Daoy (cell line): ENCODE measurements around the gene PEX14. TPM values are rescaled to one million over a fixed set of nuclear protein-coding genes. Genes with fewer than 3 reads are reported as not detected.
"Not testable (repeated sequence)": the region's sequence is repeated elsewhere in the genome, so short reads cannot be mapped to it uniquely, and the experiment has no call there.

Source experiments
- DNase-seq: peaks from one replicate; pipeline ENCODE4 v3.0.0-alpha.2; 2015; ENCODE audit warnings: low read depth
- total RNA-seq: library from RNA; depleted of rRNA; stranded (reverse); fragments of >200 nt; shearing (Covaris generic); gene quantifications from 2 replicates; pipeline ENCODE4 v1.2.3, GENCODE V29; 2014

PEX14 gene
- total RNA-seq, 1 experiment from 2014 or later, result 22.6 TPM

DNA sequence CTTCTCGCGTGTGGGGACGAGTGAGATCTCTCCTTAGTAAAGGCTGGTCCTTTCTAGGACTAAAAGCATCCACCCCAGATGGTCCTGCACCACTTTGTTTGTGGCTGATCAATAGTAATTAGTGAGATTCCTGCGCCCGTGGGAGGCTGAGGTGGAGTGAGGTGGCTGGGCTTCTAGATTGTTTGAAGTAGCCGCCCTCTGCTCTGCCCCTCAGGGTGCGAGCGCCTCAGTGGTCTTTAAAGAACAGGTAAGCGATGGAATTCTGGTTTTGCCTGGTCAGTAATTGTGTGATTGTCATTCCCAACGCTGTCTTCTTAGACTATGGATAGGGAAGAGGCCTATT, 20.7 kb downstream of the PEX14 start:
- no peak for DNase-seq

GRCh38 chr1:10495952-10496351, 21.2 kb downstream of the PEX14 start:
- no peak for DNase-seq

DNA sequence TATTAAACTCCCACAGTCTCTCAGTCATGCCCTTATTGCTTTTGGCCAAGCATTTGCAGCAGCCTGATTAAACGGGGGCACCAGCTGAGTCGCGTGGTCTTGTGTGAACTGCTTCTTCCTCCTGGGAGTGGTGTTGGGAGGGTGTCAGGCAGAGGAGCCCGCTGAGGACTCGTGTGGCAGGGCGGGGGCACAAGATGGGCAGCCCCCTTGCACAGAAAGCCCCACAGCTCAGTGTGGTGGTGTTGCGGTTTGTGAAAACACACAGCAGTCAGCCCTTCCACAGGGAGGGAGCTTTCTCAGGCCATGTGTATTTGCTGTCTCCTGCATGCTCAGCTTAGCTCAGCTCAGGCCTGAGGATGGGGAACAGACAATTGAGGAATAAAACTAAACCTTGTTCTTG, 22.4 kb downstream of the PEX14 start:
- no peak for DNase-seq

- DNase-seq, result no peak
These were observed 23.5 kb downstream of the PEX14 start for GRCh38 chr1:10498231-10498630.

- no peak for DNase-seq
These were observed 27.5 kb downstream of the PEX14 start for GRCh38 chr1:10502206-10502605.

- DNase-seq, result no peak
These were observed 29.5 kb downstream of the PEX14 start for GRCh38 chr1:10504249-10504648.

GRCh38 chr1:10506046-10506676, 31.4 kb downstream of the PEX14 start:
- not testable (repeated sequence) for DNase-seq

- DNase-seq, result no peak
These were observed 31.9 kb downstream of the PEX14 start for GRCh38 chr1:10506677-10507047.

GRCh38 chr1:10507111-10507879, 32.5 kb downstream of the PEX14 start:
- DNase-seq, result peak; percentile 72

- DNase-seq, result peak; percentile 53
These were observed 33.8 kb downstream of the PEX14 start for GRCh38 chr1:10508511-10508951.

DNA sequence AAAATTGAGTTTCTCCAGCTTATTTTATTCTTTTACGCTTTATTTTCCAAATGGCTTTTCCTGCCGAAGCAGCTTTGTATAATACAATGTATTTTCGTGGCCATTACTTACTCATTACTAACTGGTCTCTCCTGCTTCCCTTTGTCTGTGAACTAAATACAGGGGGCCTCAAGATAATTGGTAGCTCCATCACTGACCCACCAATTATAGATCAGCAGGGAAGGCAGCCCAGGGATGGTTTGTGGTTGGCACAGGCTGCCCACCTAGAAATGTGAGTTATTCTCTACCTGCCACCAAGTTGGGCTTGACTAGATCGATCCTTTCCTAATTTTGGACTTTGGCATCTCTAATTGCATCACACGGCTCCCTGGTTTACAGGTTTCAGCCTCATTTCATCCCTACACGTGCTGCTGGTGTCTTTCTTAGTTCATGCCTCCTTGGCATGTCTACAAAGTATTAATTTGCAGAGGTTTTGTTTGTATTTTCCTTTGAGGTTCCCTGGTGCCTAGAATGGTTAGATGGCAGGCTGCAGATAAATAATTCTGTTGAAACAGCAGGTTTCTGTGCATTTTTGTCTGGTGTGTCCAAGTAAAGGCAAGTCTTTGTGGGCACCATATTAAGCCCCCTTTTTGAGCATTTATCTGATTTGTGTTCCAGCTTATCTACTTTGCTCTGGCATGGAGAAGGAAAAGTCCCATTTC, 35.2 kb downstream of the PEX14 start:
- no peak for DNase-seq

GRCh38 chr1:10510520-10511493, 36.1 kb downstream of the PEX14 start:
- peak; percentile 90 for DNase-seq

DNA sequence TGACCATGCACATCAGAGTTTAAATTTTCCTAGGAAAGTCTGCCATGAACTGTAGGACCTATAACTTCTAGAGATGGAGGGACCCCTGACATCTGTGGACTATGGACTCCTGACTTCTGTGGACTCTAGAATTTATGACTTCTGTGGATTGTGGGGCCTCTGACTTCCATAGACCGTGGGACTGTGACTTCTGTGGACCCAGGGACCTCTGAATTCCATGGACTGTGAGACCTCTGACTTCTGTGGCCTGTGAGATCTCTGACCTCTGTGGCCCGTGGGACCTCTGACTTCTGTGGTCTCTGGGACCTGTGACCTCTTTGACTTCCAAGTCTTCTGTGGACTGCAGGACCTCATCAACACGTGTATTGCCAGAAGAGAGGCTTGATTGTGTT, 36.7 kb downstream of the PEX14 start:
- no peak for DNase-seq

DNA sequence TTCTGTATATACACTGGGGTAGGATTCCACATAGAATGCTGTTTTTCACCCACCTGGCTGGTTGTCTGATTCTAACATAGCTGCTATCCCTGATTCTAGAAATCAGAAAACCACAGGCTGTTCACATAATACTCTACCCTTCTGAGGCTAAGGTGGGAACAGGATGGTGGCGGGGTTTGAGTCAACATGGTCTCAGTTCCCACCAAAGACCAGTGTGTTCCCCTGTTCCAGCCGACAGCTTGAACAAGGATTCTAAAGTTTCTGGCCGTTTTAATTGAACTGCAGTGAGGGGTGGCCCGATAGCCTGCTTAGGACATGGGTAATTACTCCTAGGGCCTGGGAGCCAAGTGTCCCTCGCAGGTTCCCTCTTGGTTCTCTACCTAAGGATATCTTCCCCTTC, 38.4 kb downstream of the PEX14 start:
- no peak for DNase-seq

GRCh38 chr1:10514490-10515235, 39.9 kb downstream of the PEX14 start:
- DNase-seq, result peak; percentile 62

DNA sequence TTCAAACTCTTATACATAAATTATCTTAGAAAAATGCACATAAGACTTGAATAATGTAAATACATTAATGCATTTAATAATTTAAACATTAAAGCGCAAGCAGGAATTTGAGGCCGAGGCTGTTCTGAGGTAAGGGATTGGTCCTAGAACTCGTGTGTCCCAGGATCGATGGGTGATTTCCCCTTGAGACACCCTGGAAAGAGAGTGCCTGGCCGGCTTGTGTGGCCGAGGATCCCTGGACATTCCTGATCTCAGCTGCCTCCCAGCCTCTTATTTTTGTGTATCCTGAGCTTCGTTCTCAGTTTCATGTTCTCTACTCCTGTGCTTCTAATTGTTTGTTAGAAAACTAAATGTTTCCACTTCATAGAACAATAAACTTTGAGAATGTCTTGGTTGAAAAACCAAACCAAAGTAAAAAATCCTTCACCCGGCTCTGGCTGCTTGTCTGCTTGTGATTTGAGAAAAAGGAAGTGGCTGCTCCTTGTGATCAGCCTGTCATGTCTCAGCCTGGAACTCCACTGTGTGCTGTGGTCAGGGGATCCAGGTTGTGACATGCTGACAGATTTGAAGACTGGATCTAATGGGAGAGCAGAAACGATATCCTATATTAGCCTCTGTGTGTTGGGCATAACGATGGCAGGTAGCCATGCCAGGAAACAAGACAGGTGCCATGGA, 40.7 kb downstream of the PEX14 start:
- no peak for DNase-seq

- no peak for DNase-seq
These were observed 41.4 kb downstream of the PEX14 start for GRCh38 chr1:10515976-10516750.

- no peak for DNase-seq
These were observed 42.4 kb downstream of the PEX14 start for GRCh38 chr1:10516925-10517676.

DNA sequence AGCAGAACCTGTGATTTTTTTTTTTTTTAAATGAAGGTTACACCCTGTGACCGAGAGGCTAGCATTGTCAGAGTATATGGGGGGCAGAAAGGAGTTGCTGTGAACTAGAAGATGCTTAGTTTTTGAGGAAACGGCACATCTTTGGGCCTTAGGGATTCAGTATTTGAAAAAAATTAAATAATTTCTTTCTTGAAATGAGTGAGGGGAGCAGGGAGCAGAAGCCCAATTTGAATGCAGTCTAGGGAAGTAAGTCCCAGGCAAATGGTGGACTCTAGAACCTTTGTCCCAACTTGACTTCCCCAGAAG, 42.9 kb downstream of the PEX14 start:
- DNase-seq, result no peak
